Measurements from ENCODE around the gene RDX. TPM values are rescaled to one million over a fixed set of nuclear protein-coding genes. Genes with fewer than 3 reads are reported as not detected.

RDX gene
- total RNA-seq = 10 to 100 TPM; 30.3 to 38.4 TPM

DNA sequence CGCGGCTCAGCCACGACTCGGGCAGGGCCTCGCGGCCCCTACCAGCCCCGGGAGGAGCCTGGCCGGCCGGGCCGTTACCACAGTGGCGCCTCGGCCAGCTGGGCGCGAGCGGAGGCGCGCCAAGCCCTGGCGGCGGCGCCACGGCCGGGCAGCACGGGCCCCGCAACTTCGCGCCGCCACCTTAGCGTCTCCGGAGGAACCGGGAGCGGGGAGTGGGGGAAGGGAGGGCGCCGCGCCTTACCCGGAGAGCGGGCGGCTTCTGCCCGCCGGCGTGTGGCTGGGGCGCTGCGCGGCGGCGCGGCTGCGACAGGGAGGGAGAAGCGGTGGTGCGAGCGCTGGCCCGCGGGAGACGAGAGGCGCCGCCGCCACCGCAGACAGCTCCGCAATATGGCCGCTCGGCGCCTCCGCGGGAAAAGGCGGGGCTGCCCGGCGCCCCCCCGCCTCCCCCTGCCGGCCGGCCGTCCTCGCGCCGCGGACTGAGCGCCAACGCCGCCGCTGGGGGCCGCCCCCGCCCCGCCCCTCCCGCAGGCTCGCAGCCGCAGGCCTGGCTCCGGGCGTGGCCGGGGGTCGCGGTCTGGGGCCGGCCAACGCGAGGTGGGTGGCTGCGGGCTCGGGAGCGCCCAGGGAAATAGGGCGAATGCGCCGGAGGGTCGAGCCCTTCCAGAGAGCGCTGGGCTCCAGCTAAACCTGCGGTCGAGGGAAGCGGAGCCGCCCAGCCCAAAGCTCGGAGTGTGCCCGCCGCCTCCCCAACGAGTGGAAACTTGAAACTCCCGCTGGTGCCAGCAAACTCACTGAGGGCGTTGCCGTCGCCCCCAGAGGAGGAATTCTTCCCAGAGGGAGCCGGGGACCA lies at the start of gene RDX:
TSS of gene RDX (minus strand) at position 389 of the 850 bp plus-strand sequence. CDS start 16,922 bp downstream, outside the sequence.

Other genes with a start within 250 kb of the RDX start
- under 1 TPM; 0.08 to 0.14 TPM for gene ZC3H12C, start 203.2 kb downstream of the RDX start, total RNA-seq
- 1 to 10 TPM; 9.1 to 9.6 TPM for gene FDX1, start 133.3 kb upstream of the RDX start, total RNA-seq

Data from activated naive CD4-positive, alpha-beta T cell treated with anti-CD3 and anti-CD28 coated beads, Interleukin-2, amount 10 ng/mL, durations not matched to agents 5 hours and 36 hours (primary cell).